ENCODE results near the gene ADAMTSL1.

- TF ChIP-seq CTCF (IDR thresholded peaks at IDR 0.05) = no peak
- no peak for TF ChIP-seq POLR2A (IDR thresholded peaks at IDR 0.05; ENCODE audit: low read length)
- TF ChIP-seq HMGXB4 (CRISPR knock-in tag; IDR thresholded peaks at IDR 0.05; ENCODE audit: borderline replicate concordance) = no peak
- TF ChIP-seq RFX5 (IDR thresholded peaks at IDR 0.05) = no peak
- TF ChIP-seq POLR2AphosphoS2 (conservative IDR thresholded peaks at IDR 0.05; ENCODE audit: low read length) = no peak
- TF ChIP-seq ZC3H11A (IDR thresholded peaks at IDR 0.05) = no peak
- TF ChIP-seq JUNB (IDR thresholded peaks at IDR 0.05) = no peak
- TF ChIP-seq CHD2 (IDR thresholded peaks at IDR 0.05; ENCODE audit: low read length, partially characterized antibody) = no peak
- no peak for TF ChIP-seq ATOH8 (CRISPR knock-in tag; IDR thresholded peaks at IDR 0.05; ENCODE audit: low read depth)
Observed at GRCh38 chr9:18682907-18683306, 209.0 kb downstream of the ADAMTSL1 start.
